B cell (primary cell): ENCODE results near the gene RPS21.

Experiments used
- EZH2 ChIP-seq: IDR thresholded peaks from 2 replicates; pipeline ENCODE4 v1.6.1; 2012; ENCODE audit warnings: borderline replicate concordance, low read depth, mild to moderate bottlenecking, moderate library complexity, low read length; ENCODE audit not compliant: insufficient read depth, poor library complexity, severe bottlenecking
- TF ChIP-seq, protein P1 (sequence below): fragments of 200-600 bp; IDR thresholded peaks from one replicate; pipeline ENCODE4 v1.8.0; 2022; ENCODE audit warnings: antibody characterized with exemption, mild to moderate bottlenecking

DNA sequence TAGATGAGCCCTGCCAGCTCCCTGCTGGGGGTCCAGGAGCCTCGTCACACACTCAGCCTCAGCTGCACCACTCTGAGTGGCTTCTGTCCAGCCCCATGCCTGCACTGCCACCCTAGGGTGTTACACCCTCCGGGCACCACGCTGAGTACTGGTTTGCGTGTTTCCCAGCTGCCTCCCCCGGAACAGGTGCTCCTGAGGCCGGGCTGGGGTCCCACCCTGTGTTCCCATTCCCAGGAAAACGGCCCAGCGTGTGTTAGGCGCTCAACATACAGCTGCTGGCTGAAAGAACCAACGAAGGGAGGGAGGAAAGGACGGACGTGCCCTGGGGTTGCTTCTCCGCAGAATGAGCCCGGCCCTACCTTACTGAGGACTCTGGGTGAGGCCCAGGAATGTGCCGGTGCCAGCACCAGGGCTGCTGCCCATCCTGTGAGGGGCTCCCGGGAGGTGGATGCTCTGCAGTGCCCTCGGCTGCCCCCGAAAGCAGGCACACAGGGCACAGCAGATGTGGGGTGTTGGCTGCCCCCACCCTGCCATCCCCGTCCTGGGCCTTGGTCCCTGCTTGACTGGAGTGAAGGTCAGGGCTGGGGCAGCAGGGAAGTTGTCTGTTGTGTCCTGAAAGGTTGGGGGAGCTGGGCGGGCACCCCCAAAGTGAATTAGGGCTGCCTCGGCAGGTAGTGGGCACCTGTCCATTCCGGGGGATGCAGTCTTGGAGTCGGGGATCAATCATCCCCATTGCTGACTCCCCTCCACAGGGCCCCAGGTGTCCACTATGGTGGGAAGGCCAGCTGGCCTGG lies 36.1 kb upstream of the RPS21 start:
- TF ChIP-seq, protein P1, sequence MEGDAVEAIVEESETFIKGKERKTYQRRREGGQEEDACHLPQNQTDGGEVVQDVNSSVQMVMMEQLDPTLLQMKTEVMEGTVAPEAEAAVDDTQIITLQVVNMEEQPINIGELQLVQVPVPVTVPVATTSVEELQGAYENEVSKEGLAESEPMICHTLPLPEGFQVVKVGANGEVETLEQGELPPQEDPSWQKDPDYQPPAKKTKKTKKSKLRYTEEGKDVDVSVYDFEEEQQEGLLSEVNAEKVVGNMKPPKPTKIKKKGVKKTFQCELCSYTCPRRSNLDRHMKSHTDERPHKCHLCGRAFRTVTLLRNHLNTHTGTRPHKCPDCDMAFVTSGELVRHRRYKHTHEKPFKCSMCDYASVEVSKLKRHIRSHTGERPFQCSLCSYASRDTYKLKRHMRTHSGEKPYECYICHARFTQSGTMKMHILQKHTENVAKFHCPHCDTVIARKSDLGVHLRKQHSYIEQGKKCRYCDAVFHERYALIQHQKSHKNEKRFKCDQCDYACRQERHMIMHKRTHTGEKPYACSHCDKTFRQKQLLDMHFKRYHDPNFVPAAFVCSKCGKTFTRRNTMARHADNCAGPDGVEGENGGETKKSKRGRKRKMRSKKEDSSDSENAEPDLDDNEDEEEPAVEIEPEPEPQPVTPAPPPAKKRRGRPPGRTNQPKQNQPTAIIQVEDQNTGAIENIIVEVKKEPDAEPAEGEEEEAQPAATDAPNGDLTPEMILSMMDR = no peak
- TF ChIP-seq EZH2 = no peak
